GM21529 (cell line): ENCODE results near the gene ZFY.

Experiments
- ATAC-seq: cut with Tn5 transposase; IDR thresholded peaks from one replicate; pipeline ENCODE4 v1.9.1; 2021; ENCODE audit not compliant: unreplicated experiment

Gene ZFY

DNA sequence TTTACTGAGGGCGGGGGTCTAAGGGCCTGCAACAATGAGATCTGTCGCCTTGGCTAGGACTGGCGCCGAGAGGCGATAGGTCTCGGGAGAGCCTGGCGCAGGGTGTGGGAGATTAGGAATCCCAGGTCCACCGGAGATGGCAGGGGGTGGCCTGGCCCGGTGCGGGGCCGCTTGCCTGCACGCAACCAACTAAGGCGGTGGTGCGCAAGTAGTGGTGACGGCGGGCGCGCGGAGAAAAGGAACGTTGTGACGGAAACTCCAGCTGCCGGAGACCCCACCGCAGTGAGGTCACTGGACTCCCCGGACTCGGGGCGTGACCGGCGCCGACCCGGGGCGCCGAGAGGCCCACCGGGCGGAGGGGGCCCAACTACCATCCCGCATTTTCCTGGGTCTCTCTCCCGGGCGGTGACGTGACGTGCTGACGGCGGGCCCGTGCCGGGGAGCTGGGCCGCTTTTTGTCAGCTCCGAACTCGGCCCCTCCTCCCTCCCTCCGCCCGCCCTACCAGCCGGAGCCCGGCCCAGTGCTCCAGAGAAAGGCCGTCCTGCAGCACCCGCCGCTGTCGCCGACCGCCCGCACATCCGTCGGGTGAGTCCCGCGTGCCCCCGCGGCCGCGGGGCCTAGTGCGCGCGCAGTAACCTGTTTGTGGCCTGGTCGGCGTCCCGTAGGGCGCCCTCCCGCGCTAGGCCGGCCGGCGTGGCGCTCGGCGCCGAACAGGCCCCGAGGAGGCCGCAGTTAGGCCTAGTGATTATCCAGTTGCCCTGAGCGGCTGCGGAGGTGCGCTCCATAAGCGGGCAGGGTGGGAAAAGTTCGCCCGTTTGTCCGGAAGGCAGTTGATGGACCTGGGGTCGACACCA lies at the start of gene ZFY:
Gene ZFY, plus strand, starts transcription at position 521 of the 855 bp plus-strand sequence. CDS start 18,556 bp downstream, outside the sequence.
- no peak for ATAC-seq

DNA sequence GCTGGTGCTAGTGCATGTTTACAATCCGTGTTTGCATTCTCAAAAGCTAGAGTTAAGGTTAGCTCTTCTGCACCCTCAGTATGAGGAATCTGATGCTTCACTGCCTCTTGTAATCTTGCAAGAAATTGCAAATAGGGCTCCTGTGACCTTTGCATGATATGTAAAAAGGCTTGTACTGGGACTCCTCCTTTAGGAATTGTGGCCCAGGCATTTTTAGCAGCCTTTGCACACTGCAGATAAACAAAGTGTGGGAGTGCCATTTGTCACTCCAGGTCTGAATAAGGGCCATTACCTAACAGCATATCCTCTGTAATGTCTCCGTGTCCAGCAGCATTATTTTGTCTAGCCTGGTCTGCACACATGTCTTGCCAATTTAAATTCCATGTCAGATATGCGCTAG lies 49.3 kb upstream of the ZFY start:
- ATAC-seq: no peak

DNA sequence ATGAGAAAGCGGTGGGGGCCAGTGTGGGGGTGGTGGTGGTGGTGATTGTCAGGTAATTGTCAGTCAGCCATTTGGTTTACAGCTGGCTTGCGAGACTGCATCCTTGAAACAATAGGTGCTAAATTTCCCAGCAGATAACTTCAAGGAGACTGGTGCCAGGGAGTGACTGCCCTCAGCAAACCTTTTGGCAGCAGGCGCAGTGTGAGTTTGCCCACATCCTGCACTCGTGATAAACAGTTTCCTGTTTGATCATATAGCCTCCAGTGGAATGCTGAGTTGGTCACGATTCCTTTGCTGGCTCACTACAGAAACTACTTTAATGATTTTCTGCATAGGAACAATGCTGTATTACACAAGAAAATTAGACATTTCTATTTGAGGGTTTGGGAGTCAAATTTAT lies 47.8 kb upstream of the ZFY start:
- no peak for ATAC-seq

DNA sequence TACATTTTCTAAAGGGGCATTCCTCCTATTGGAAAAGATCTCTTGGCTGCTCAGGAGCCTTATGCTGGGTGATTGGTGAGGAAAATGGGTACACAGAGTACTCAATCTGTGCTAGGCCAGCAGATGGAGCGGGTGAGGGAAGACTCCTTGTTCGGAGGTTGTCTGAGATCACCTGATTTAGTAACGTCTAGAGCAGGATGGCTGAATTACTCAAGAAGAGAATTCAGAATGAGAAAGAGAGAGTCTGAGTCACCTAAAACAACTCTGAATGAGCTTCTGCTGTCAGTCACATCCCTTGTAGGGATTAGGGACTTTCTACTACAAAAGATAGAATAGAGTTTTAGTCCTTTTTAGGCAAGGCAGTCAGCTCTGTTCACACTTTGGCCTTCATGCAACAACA lies 47.2 kb upstream of the ZFY start:
- ATAC-seq: no peak

DNA sequence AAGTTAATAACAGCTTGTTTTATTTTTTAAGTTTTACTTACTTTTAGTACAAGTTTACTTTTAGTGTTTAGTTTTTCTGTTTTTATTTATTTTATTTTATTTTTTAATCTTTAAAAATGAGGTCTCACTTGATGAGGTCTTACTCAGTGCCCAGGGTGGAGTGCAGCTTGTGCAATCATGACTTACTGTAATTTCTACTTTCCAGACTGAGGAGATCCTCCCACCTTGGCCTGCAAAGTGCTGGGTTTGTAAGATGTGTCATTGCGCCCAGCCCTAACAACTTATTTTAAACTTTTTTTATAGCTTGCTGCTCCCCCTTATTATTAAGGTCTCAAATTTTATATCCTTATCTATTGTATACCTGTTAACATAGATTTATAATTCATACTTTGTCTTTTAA lies 41.7 kb upstream of the ZFY start:
- no peak for ATAC-seq

DNA sequence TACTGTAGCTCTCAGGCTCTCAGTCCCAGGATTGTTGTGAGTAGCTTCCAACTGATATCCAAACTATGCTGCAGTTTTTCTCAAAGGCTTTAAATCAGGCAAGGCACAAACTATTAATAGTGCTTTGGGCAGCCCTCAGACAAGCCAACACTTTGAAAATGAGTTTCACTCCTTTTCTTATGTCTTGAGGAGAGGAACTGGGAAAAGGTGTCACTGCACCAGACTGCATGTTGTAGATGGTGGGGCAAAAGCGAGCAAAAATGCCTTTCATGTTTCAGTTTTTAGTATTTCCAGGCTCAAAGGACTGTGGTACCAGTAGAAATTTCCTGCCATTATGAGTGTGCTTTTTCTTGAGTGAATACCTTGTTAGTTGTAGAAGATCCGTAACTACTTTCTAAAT lies 39.1 kb upstream of the ZFY start:
- ATAC-seq: no peak

DNA sequence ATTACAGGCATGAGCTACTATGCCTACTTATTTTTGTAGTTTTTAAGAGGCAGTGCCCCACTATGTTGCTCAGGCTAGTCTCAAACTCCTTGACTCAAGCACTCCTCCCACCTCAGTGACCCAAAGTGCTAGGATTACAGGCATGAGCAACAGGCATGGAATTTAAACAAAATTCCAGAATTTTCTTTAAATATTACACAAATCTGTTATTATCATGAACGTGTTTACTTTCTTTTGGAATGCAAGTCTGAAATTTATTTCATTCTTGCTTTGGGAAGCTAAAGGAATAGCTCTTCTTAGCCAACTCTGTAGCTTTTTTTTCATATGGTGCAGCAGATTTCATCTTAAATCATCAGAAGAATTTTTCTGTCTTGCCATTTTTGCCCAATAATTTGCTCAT lies 27.8 kb upstream of the ZFY start:
- no peak for ATAC-seq

DNA sequence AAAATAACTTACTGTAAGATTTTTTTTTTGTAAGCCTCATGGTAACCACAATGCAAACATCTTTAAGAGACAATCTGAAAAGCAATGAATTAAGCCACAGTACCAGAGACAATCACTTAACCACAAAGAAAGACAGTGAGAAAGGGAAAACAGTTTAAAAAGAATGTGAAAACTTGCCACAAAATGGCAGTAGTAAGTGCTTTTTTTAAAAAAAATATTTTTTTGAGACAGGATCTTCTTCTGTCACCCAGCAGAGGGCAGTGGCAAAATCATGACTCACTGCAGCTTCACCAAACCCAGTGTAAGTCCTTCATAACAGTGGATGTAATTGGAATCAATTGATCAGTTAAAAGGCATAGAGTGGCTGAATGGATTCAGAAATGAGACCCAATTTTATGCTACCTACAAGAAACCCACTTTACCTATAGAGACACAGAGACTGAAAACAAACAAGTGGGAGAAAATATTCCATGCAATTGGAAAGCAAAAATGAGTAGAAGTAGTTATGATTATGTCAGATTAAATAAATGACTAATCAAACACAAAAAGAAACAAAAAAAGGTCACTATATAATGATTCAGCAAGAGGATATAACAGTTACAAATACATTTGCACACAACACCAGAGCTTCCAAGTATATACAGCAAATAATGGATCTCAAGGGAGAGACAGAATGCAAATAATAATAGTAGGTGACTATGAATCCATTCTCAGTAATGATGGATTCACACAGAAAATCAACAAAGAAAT lies 21.9 kb upstream of the ZFY start:
- ATAC-seq: no peak

DNA sequence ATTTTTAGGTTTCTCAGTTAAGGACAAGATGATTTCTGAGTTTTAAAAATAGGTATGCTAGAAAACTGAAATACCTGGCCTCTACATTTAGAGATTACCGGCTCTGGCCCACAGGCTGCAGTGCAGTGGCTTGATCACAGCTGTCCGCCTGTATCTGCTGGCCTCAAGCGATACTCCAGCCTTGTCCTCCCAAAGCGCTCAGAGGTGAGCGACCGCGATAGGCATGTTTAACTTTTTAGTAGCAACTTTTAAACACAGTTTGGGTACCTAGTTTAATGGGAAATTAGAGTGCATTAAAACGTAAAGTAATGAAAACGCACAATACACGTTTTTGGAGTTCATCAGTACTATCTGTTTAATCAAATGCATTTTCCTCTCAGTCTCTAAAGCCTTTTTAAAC lies 1.1 kb upstream of the ZFY start:
- ATAC-seq: no peak

DNA sequence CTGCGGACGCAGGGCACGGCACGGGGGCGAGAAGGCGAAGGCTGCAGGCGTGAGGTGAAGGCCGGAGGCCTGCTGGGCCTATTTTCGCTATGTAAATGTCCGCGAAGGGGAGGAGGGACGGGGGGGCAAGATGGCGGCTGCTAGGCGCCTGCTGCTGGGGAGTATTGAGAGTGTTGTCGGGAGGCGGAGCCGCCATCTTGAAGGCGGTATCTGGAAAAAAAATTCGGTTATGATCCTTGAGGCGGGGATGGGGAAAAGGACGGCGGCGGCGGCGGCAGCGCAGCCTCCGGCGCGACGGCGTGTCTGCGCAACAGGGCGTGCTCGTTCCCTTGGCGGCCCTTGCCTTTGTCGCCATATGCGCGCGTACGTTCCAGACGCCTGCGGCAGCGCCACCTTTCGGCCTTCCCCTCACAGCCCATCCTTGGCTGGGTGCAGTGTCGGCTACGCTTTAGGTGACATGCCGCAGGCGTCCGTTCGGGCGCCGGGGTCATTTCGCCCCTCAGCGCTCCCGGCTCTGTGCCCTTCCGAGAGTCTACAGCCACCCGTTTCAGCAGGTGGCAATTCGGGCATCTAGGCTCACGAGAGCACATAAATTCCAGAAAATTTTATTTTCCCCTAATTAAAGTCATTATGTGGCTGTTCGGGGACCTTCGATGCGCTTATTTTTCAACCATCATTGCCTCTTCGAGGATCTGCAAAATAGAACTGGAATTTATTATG lies 695 bp downstream of the ZFY start:
- no peak for ATAC-seq

DNA sequence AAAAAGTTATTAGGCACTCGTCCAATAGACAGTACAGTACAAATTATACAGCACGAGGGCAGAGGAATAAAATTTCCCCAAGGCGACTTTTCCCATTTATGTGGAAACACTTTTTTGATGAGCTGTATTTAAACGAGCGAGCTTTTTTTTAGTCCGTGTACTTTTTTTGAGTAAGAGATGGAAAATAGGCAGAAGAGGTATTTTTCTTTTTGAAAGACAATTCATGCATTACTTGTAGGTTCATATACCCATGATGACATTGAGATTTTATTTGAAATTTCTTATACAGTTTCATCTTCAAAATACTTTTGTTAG lies 1.2 kb downstream of the ZFY start:
- ATAC-seq: no peak

DNA sequence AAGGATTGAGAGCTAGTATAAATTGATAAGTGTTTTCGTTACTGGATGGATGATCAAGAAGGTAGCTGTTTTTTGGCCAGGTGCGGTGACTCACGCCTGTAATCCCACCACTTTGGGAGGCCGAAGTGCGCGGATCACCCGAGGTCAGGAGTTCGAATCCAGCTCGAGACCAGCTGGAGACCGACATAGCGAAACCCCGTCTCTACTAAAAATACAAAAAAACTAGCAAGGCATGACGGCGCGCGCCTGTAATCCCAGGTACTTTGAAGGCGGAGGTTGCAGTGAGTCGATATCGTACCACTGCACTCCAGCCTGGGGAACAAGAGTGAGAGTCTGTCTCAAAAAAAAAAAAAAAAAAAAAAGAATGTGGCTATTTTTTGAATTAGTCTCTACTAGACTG lies 2.0 kb downstream of the ZFY start:
- no peak for ATAC-seq

DNA sequence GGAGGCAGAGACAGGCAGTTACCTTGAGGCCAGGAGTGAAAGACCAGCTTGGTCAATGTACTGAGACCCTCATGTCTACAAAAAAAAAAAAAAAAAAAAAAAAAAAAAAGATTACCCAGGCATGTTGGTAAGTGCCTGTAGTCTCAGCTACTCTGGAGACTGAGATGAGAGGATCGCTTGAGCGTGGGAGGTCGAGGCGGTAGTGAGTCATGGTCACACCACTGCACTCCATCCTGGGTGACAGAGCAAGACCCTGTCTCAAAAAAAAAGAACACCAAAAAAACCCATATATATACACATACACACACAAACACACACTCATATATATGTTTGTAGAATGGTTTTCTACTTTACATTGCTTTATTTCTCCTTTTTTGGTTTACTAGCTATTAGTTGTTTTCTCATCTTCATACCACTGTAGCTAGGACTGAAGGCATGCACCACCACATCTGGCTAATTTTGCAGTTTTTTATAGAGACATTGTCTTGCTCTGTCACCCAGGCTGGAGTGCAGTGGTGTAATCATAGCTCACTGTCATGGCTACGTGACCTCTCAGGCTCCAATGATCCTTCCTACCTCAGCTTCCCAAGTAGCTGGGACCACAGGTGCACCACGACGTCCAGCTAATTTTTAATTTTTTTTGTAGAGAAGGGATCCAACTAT lies 14.5 kb downstream of the ZFY start:
- ATAC-seq: no peak

DNA sequence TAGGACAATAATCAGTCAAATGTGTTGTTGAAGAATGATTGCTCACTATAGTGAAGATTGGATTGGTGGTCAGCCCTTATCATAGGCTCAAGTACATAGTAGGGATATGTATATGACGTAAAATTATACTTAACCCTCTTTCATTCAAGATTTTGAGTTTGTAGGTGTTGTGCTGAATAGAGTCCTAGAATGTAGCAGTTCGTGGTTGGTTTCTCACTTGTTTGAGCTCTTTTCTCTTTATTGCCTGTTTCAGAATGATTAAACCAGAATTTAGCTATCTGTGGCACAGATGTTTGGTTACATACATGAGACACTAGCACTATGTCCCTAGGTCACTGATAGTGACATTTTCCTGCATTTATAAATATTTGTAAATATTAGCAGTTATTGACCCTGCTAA lies 15.5 kb downstream of the ZFY start:
- no peak for ATAC-seq

DNA sequence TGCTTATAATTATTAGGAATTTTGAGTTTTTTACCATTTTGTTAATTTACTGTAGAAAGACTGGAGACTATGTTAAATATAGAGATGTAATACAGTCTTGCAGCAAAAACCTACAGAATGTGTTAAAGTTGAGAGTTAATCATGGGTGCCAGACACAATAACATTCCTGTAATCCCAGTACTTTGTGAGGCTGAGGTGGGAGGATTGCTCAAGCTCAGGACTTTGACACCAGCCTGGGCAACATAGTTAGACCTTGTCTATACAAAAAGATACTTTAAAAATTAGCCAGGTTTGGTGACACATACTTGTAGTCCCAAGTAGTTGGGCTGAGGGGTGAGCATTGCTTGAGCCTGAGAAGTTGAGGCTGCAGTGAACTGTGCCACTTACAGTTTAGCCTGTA lies 17.7 kb downstream of the ZFY start:
- ATAC-seq: no peak

DNA sequence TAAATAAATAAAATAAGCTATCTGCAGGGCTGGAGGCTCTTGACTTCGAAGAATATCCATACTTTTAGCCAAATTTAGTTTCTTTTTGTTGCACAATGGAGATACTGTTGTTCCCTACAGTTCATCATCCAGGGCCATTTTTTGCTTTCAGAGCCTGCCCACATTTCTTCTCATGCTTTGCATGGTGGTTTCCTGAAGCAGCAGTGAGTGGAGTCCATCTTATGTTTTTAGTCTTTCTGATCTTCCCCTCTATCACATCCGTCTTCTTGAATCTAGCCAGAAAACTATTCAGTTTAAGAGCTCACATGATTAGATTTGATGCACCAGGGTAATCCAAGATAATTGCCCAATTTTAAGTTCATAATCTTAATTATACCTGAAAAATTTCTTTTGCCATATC lies 19.6 kb downstream of the ZFY start:
- no peak for ATAC-seq

DNA sequence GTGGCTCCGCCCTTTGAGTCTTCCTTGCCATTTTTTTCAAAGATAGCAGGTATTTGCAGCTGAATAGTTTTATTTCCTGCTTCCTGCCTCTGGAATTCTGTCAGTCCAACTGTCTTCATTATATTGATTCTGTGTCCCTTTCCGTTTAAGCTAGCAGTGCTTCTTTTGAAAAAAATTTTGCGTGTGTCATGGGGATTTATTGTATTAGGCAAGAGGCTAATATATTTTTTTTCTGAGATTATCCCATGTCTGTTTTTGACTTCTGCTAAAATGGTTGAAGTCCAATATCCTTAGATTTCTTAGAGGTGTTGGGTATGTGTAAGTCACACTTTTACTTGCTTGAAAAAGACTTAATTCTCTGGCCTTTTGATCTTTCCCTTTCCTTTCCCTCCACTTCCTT lies 20.4 kb downstream of the ZFY start:
- no peak for ATAC-seq

DNA sequence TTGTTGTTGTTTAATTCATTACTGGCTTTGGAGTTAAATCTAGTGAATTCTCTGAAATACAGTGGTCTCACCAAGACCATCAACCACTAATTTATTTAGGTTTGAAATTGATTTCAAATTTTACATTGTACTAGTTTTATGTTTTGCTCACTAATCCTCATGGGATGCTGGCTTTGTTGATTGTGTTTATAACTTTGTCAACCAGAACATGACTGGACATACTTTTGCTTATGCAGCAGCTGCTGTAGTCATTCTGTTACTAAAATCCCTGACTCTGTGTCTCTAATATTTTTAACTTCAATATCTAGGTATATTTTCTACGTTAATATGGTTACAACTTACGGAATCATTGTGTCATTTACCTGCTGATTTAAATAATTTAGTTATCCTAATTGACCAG lies 26.9 kb downstream of the ZFY start:
- ATAC-seq: no peak

DNA sequence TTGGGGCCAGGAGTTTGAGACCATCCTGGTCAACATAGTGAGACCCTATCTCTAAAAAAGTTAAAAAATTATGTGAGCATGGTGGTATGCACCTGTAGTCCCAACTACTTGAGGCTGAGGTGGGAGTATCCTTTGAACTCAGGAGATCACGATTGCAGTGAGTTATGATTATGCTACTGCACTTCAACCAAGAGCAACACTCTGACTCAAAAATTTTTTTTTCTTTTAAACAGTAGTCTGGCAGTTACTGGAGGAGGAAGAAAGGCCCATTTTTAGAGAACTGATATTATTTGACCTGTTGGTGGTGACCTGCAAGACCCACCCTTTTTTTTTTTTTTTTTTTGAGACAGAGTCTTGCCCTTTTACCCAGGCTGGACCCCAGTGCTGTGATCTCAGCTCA lies 29.6 kb downstream of the ZFY start:
- ATAC-seq: no peak

DNA sequence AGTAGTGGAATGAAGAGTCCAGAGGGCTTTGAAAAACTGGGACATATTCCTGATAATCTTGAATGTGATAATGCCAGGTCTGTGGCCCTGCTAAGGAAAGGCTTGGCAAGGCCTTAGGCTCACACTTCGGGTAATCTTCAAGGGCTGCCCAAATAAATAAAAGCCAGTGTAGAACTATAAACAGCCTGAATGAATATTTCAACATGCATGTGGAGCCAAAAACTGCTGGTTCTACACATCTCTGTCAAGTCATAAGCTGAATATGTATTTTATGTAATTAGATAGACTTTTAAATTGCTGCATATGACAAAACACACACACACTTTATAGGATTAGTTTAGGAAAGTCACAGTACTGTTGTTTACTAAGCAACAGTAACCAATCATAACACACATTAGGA lies 30.4 kb downstream of the ZFY start:
- ATAC-seq: no peak

DNA sequence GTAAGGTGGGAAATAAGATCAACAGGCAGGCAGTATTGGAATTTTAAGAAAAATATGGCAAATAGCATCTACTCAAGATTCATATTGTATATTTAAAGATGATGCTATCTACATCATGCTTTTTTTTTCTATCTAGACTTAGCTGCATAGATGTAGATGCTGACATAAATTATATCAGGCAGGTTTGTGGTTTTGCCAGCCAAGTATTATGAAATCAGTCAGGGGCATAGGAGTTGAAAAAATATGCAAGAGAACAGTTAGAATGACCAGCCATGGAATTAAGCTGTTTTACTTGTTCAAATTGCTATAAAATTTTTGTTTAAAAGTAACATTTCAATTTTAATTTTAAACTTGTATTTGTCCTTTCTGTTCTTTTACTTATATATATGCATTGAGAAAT lies 34.4 kb downstream of the ZFY start:
- ATAC-seq: no peak

DNA sequence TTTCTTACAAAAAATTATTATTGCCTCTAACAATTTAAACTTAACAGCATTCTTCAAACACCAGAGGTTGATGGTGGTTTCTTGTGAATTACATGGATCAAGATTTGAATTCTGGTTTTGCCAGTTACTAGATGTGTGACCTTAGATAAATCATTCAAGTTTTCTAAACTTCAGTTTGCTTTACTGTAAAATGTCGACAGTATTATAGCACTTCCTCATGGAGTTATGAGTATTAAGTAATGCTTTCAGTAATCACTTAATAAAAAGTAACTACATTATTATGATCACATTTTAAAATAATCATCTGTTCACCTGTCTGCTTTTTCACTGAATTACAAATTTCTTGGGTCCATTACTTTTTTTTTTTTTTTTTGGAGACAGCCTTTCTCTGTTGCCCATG lies 37.5 kb downstream of the ZFY start:
- ATAC-seq: no peak
